22Rv1 (cell line): ENCODE measurements around the gene NCAM2.

Experiments
- ZFX ChIP-seq: fragments of 450-650 bp; IDR thresholded peaks from 2 replicates; pipeline ENCODE4 v1.6.1; 2017; ENCODE audit warnings: antibody characterized with exemption, borderline replicate concordance
- TF ChIP-seq, protein P1 (sequence below): fragments of 450-650 bp; IDR thresholded peaks from 2 replicates; pipeline ENCODE4 v1.5.1; 2017; ENCODE audit warnings: mild to moderate bottlenecking

DNA sequence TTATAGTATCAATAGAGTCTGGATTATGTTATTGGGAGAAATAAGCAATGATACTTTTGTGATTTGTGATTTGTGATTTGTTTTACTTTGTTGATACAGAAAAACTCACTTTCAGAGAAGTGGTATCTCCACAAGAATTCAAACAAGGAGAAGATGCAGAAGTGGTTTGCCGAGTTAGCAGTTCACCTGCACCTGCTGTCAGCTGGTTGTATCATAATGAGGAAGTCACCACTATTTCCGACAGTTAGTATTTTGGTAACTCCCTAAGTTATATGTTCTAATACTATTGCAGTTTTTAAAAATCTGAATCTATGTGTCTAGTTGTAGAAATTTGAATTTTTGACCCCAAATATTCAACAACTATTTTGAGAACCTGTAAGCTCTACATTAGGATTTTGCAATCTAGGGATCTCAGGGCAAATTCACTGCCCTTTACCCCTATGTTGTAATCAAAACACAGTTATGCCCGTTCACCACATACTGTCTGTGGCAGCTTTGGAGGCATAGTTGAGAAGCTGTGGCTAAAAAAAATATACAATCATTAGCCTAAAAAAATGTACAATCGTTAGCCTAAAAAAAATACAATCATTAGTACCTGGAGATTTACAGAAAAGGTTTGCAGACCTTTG, 288.1 kb downstream of the NCAM2 start:
- TF ChIP-seq, protein P1, sequence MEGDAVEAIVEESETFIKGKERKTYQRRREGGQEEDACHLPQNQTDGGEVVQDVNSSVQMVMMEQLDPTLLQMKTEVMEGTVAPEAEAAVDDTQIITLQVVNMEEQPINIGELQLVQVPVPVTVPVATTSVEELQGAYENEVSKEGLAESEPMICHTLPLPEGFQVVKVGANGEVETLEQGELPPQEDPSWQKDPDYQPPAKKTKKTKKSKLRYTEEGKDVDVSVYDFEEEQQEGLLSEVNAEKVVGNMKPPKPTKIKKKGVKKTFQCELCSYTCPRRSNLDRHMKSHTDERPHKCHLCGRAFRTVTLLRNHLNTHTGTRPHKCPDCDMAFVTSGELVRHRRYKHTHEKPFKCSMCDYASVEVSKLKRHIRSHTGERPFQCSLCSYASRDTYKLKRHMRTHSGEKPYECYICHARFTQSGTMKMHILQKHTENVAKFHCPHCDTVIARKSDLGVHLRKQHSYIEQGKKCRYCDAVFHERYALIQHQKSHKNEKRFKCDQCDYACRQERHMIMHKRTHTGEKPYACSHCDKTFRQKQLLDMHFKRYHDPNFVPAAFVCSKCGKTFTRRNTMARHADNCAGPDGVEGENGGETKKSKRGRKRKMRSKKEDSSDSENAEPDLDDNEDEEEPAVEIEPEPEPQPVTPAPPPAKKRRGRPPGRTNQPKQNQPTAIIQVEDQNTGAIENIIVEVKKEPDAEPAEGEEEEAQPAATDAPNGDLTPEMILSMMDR: no peak
- no peak for TF ChIP-seq ZFX
